NCI-H2107 treated with DMSO at 0.1 percent for 48 hours (cell line): ENCODE measurements around the gene ACKR3.

Experiments used
- DNase-seq: peaks from one replicate; lab custom pipeline; 2025; ENCODE audit not compliant: unreplicated experiment; lab: John Stamatoyannopoulos, UW

The ACKR3 gene

GRCh38 chr2:236568922-236569572 lies 578 bp upstream of the ACKR3 start:
- DNase-seq: no peak

- no peak for DNase-seq
Observed at GRCh38 chr2:236570081-236570868, 650 bp downstream of the ACKR3 start.

- no peak for DNase-seq
Observed at GRCh38 chr2:236571145-236571544, 1.5 kb downstream of the ACKR3 start.

- no peak for DNase-seq
Observed at GRCh38 chr2:236572482-236572881, 2.9 kb downstream of the ACKR3 start.

- DNase-seq: no peak
Observed at GRCh38 chr2:236573066-236573929, 3.7 kb downstream of the ACKR3 start.

- no peak for DNase-seq
Observed at GRCh38 chr2:236574000-236574399, 4.4 kb downstream of the ACKR3 start.

- DNase-seq: no peak
Observed at GRCh38 chr2:236574424-236575145, 5.0 kb downstream of the ACKR3 start.

- no peak for DNase-seq
Observed at GRCh38 chr2:236575510-236575909, 5.9 kb downstream of the ACKR3 start.

- DNase-seq: no peak
Observed at GRCh38 chr2:236576087-236576486, 6.5 kb downstream of the ACKR3 start.

GRCh38 chr2:236576953-236577352 lies 7.3 kb downstream of the ACKR3 start:
- no peak for DNase-seq

- DNase-seq: no peak
Observed at GRCh38 chr2:236577481-236578410, 8.1 kb downstream of the ACKR3 start.

GRCh38 chr2:236578411-236578846 lies 8.8 kb downstream of the ACKR3 start:
- DNase-seq: no peak

GRCh38 chr2:236579048-236579745 lies 9.6 kb downstream of the ACKR3 start:
- no peak for DNase-seq

- no peak for DNase-seq
Observed at GRCh38 chr2:236579746-236580315, 10.2 kb downstream of the ACKR3 start.

GRCh38 chr2:236580746-236581355 lies 11.2 kb downstream of the ACKR3 start:
- DNase-seq: no peak

- DNase-seq: no peak
Observed at GRCh38 chr2:236581546-236581945, 11.9 kb downstream of the ACKR3 start.

GRCh38 chr2:236582968-236583367 lies 13.3 kb downstream of the ACKR3 start:
- no peak for DNase-seq

- DNase-seq: no peak
Observed at GRCh38 chr2:236583621-236584203, 14.1 kb downstream of the ACKR3 start.
